Mucosa of descending colon (tissue), 3 donors: ENCODE data around the gene MED15. TPM values are rescaled to one million over a fixed set of nuclear protein-coding genes. Genes with fewer than 3 reads are reported as not detected.

Experiments
- ATAC-seq: fragments of 200-7000 bp; cut with Tn5 transposase; one replicate; pipeline ENCODE4 v1.9.1; 2020; ENCODE audit warnings: mild to moderate bottlenecking, moderate library complexity
- DNase-seq, 3 donors: peaks; one replicate each; pipeline ENCODE4 v3.0.0-alpha.2; 2020
- H3K36me3 ChIP-seq: fragments of 200-600 bp; one replicate; pipeline ENCODE4 v1.8.0; 2021; ENCODE audit warnings: low read depth, mild to moderate bottlenecking
- H3K4me1 ChIP-seq: fragments of 200-600 bp; one replicate; pipeline ENCODE4 v1.8.0; 2021; ENCODE audit warnings: low read depth, mild to moderate bottlenecking
- H3K4me3 ChIP-seq: fragments of 200-600 bp; one replicate; pipeline ENCODE4 v1.8.0; 2021; ENCODE audit warnings: mild to moderate bottlenecking
- H3K9me3 ChIP-seq: fragments of 200-600 bp; one replicate; pipeline ENCODE4 v1.8.0; 2021; ENCODE audit warnings: mild to moderate bottlenecking
- CTCF ChIP-seq: fragments of 200-600 bp; IDR thresholded peaks from one replicate; pipeline ENCODE4 v1.8.0; 2022; ENCODE audit warnings: antibody characterized with exemption, mild to moderate bottlenecking
- intact Hi-C, 2 donors: fragments of 100-400 bp; cut with DNase I in 1 of 2; cut with micrococcal nuclease in 1 of 2; formaldehyde crosslinking; loops; one replicate each; pipeline versions ENCODE4 v1.11.0 to v1.11.1; 2022; cut with DNase I, micrococcal nuclease
- total RNA-seq, 3 donors: library from RNA; stranded (reverse); fragmentation: NEBNext Ultra II Directional in 2 of 3; extraction: Animal tissue kit (Norgen Biotek cat#: 25700) in 2 of 3; gene quantifications; one replicate each; pipeline versions ENCODE4 v1.2.1 to v1.2.4, GENCODE V29; 2021 to 2023
- donor health status: DM: no; HTN: no; CAD: no; lungs with moderate emphysema.
- donor health status: DM: no; HTN: no; CAD: no.
- donor health status: DM: no; HTN: yes; CAD: no.

The MED15 gene
- total RNA-seq, 3 donors from 2014 or later: 99.9 to 125 (median 114) TPM

GRCh38 chr22:20577549-20577975, 70.2 kb downstream of the MED15 start:
- no peaks in the 10 kb centered on the region for H3K4me1 ChIP-seq
- peak in 1 of 3 donors; percentile 67 for DNase-seq
- intact Hi-C loops: no loop called here
- H3K4me3 ChIP-seq: no peak overlapping the region
- TF ChIP-seq CTCF: no peak
- no peaks in the 10 kb centered on the region for H3K9me3 ChIP-seq
- H3K36me3 ChIP-seq: peaks cover 4% of the 10 kb centered on the region
- ATAC-seq: peak; percentile 52

GRCh38 chr22:20578192-20578591, 70.8 kb downstream of the MED15 start:
- no peaks in the 10 kb centered on the region for H3K4me1 ChIP-seq
- ATAC-seq (no peak), DNase-seq (no peak)
- no peak for TF ChIP-seq CTCF
- H3K36me3 ChIP-seq: peaks cover 4% of the 10 kb centered on the region
- intact Hi-C loops: no loop called here
- H3K4me3 ChIP-seq: no peak overlapping the region
- H3K9me3 ChIP-seq: no peaks in the 10 kb centered on the region

- no peaks in the 10 kb centered on the region for H3K4me1 ChIP-seq
- intact Hi-C loops: no loop called here
- no peaks in the 10 kb centered on the region for H3K9me3 ChIP-seq
- H3K4me3 ChIP-seq: no peak overlapping the region
- peaks cover 9% of the 10 kb centered on the region for H3K36me3 ChIP-seq
- DNase-seq (no peak), ATAC-seq (no peak)
- no peak for TF ChIP-seq CTCF
Observed at GRCh38 chr22:20578707-20579106, 71.3 kb downstream of the MED15 start.

GRCh38 chr22:20579273-20580120, 72.1 kb downstream of the MED15 start:
- no peak overlapping the region for H3K4me3 ChIP-seq
- no peak for TF ChIP-seq CTCF
- no peak for ATAC-seq
- no peak for DNase-seq
- H3K36me3 ChIP-seq: peaks cover 9% of the 10 kb centered on the region
- H3K4me1 ChIP-seq: no peaks in the 10 kb centered on the region
- intact Hi-C loops: no loop called here
- no peaks in the 10 kb centered on the region for H3K9me3 ChIP-seq

GRCh38 chr22:20580179-20580578, 72.8 kb downstream of the MED15 start:
- no peak overlapping the region for H3K4me3 ChIP-seq
- ATAC-seq (no peak), DNase-seq (no peak)
- no peak for TF ChIP-seq CTCF
- H3K36me3 ChIP-seq: peaks cover 15% of the 10 kb centered on the region
- intact Hi-C loops: no loop called here
- H3K9me3 ChIP-seq: no peaks in the 10 kb centered on the region
- H3K4me1 ChIP-seq: no peaks in the 10 kb centered on the region
